GM19035 (cell line): ENCODE results near the gene SEC14L6.

Source experiments
- ATAC-seq: cut with Tn5 transposase; IDR thresholded peaks from one replicate; pipeline ENCODE4 v1.9.1; 2021; ENCODE audit not compliant: unreplicated experiment

Gene SEC14L6

GRCh38 chr22:30537083-30537731 is 9.3 kb downstream of the SEC14L6 start:
- no peak for ATAC-seq

DNA sequence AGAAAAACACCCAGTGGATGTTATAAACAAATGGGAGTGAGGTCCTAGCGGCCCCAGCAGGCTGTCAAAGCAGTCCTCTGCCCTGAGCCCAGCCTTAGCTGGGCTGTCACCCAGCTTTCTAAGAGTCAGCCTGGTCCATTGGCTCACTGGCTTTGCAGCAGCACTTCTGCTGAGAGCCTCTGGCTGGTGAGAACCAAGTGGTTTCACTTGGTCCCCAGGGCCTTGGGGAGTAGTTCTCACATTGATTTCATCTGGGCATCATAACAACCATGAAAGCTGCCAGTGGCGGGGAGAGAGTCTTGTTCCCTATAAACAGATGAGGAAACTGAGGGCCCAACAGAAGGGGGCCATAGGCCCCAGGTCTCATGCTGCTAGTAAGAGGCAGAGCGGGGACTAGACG is 11.4 kb downstream of the SEC14L6 start:
- ATAC-seq: no peak

DNA sequence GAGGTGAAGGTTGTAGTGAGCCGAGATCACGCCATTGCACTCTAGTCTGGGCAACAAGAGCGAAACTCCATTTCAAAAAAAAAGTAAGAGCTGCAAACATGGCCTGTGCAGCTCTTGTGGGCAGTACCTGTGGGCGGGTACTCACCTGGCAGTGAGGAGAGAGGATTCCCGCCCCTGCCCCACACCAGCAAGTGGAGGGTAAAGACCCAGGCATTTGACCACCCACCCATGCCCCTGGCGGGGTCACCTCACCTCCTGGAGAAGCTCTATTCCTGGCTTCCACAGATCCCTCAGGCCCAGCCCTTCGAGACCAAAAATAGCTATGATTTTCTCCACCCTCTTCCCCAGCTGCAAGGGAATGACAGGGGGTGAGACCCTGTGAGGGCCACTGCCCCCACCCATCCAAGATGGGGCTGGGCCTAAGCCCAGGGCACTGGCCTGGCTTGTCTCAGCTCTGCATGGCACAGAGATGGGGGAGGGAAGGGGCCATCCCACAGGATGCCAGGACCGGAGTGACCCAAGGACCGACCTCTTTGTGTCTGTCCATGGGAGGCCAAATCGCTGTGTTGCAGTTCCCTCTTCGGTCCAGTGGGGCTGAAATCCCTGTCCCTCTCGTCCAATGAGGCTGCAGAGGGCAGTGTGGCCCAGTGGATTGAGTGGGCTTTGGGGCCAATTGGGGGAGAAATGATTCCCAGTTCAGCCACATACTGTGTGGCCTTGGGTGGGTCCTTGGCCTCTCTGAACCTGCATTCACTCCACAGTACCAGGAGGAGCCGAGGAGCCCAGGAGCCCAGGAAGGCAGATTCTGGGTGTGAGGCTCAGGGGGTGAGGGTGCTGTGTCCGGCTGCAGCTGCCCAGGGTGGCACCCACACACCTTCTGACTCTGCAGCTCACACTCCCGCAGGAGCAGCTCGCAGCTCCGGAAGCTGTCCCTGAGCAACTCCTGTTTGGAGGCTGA is 14.6 kb downstream of the SEC14L6 start:
- no peak for ATAC-seq

- ATAC-seq: no peak
These were observed 19.9 kb downstream of the SEC14L6 start for GRCh38 chr22:30526656-30527055.

- ATAC-seq: no peak
These were observed 22.7 kb downstream of the SEC14L6 start for GRCh38 chr22:30523646-30524489.

GRCh38 chr22:30521368-30522156 is 25.0 kb downstream of the SEC14L6 start:
- no peak for ATAC-seq

DNA sequence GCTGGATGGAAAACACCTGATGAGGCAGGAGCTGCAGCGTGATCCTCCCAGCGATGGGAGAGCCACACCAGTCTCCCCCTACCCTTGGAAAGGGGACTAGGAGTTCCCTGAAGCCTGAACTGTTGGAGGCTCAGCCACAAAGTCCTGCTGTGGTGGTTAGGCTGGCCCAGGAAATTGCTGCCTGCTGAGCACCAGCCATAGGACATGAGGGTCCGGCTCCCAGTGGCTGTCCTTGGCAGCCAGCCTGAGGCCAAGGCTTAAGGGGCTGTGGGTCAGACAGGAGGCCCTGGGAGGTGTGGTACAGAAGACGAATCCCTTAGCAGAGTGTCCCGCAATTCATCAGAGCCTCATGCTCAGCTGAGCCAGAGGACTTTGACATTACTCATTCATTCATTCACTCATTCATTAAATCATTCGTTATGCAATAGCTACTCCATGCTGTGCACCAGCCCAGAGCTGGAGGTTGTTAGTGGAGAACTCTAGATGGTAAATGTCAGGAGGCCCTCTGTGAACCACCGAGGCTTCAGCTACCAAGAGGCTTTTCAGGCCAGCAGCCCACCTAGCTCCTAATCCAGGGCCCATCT is 26.6 kb downstream of the SEC14L6 start:
- no peak for ATAC-seq

- ATAC-seq: no peak
These were observed 29.8 kb downstream of the SEC14L6 start for GRCh38 chr22:30516731-30517130.

- no peak for ATAC-seq
These were observed 30.3 kb downstream of the SEC14L6 start for GRCh38 chr22:30516273-30516672.

DNA sequence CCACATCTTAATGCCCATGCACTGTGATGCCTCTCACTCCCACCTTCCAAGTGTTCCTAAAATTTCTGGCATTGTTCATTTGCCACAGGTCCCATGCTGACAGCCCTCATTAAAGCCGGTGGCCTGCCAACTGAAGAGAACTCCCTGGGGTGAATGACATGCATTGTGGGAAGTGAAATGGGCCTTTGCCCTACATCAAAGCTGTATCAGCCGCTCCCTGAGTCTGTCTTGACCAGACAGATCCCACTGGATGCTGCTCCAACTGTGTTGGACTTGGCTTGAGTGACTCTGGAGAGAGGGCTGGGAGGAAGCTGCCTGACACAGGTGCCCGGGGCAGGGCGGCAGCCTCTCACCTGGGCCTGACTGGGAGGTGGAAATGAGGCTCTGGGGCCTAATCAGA is 32.3 kb downstream of the SEC14L6 start:
- no peak for ATAC-seq

GRCh38 chr22:30513462-30513861 is 33.1 kb downstream of the SEC14L6 start:
- ATAC-seq: no peak

DNA sequence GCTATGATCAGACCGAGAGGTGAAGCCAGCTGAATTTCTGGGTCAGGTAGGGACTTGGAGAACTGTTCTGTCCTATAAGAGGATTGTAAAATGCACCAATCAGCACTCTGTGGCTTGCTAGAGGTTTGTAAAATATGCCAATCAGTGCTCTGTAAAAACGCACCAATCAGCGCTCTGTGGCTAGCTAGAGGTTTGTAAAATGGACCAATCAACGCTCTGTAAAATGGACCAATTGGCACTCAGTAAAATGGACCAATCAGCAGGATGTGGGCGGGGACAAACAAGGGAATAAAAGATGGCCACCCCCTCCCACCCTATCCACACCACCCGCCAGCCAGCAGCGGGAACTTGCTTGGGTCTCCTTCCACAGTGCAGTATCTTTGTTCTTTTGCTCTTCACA is 34.6 kb downstream of the SEC14L6 start:
- ATAC-seq: no peak

DNA sequence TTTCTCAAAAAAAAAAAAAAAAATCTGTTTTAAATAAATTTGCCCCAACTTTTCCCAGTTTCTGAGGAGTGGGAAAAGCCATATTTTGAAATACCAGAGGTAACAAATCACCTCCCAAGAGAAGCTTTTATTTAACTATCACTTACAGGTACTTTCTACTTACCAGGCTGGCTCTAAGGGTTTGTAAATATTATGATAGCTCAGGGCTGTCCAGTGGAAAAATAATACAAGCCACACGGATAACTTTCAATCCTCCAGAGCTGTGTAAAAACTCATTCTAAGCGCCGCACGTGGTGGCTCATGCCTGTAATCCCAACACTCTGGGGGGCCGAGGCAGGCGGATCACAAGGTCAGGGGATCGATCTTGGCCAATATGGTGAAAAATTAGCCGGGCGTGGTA is 35.4 kb downstream of the SEC14L6 start:
- no peak for ATAC-seq

DNA sequence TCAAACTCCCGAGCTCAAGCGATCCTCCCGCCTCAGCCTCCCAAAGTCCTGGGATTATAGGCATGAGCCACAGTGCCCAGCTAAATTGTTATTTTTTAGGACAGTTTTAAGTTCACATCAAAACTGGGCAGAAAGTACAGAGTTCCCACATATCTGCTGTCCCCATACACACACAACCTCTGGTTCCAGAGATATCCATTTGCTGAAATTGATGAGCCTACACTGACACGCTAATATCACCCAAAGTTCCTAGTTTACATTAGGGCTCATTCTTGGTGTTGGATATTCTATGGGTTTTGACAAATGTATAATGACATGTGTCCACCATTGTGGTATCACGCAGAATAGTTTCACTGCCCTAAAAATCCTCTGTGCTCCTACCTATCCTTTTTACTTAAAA is 38.3 kb downstream of the SEC14L6 start:
- ATAC-seq: no peak

DNA sequence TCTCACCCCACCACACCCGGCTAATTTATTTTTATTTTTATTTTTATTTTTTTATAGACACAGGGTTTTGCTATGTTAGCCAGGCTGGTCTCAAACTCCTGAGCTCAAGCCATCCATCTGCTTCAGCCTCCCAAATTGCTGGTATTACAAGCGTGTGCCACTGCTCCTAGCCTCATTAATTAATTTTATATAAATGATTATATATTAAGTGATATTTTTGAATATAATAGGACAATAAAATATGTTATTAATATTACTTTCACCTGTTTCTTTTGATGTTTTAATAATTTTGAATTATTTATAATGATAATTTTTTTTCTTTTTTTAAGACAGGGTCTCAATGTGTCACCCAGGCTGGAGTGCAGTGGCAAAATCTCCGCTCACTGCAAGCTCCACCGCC is 38.9 kb downstream of the SEC14L6 start:
- ATAC-seq: no peak

GRCh38 chr22:30506507-30506968 is 40.0 kb downstream of the SEC14L6 start:
- ATAC-seq: no peak

- ATAC-seq: no peak
These were observed 43.0 kb downstream of the SEC14L6 start for GRCh38 chr22:30503551-30503950.

DNA sequence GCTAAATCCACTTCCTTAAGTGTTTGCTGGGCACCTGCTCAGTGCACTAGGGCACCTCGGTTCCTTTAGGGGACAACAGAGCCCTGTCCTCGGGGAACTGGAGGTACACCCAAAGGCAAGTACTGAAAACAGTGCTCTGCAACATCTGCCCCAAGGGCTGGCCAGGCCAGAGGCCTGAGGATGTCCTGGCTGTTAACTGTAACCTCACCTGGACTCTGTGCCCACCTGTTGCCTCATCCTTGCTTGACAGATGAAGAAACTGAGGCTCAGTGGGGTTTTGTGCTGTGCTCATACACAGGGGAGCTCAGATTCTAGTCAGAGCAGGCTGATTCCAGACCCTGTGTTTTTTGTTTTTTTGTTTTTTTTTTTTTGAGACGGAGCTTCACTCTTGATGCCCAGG is 43.6 kb downstream of the SEC14L6 start:
- no peak for ATAC-seq

DNA sequence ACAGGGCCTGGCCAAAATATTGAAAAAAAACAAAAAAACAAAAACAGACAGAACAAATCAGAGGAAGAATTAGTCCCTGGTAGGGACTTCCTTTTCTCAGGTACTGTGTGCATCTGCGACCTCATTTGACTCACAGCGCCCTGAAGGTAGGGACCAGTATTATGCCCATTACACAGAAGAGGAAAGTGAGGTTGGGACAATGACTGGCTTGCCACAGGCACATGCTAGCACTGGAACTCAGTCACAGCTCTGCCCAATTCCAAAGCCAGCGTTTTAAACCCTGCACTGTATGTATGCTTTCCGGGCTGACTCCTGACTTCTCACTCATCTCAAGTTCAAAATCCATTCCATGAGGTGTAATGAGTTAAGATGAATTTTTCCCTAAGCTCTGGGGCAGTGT is 44.4 kb downstream of the SEC14L6 start:
- ATAC-seq: no peak

GRCh38 chr22:30500628-30501027 is 45.9 kb downstream of the SEC14L6 start:
- no peak for ATAC-seq
